ENCODE measurements around the gene SYNPO. TPM values are rescaled to one million over a fixed set of nuclear protein-coding genes. Genes with fewer than 3 reads are reported as not detected.

The SYNPO gene
- total RNA-seq, 2 experiments from 2014 or later = 0.10 to 0.14 TPM

DNA sequence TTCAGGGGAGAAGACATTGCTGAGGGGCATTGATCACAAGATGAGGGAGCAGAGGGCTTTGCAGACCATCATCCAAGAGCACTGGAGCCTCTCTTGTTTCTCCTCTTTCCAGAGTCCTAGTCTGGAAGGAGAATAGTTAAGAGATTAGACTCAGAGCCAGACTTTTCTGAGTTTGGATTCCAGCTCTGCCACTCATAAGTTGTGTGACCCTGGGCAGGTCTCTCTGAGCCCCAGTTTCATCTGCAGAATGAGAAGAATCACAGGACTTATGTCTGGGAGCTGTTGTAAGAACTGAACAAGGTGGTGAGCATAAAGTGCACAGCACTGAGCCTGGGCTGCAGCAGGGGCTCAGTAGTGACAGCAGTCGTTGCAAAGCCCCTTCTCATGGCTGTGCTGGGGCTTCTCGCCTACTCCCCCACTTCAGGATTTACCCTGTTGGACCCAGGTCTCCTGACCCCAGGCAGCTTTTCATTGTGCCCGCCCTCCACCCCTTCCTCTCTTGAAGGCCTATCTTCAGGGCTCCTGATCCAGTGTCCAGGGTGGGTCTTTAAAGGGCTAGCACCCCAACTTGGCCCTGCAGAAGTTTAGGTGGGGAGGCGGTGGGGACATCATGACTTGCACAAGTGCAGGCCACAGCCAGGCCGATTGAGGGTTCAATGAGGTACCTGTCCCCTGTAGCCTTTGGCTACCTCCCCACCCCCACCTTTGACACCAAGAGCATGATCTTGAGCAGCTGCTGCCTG lies 1.5 kb downstream of the SYNPO start:
- Mint-ChIP-seq H3K27ac (no peak overlapping the region), H3K27me3 (peaks cover 5% of the 10 kb centered on the region), H3K36me3 (no peaks in the 10 kb centered on the region), H3K4me3 (no peak overlapping the region), H3K9me3 (no peaks in the 10 kb centered on the region), H3K4me1 (ENCODE audit: low read depth) (no peaks in the 10 kb centered on the region)
- no peak for DNase-seq
- intact Hi-C loops (cut with micrococcal nuclease) = no loop called here
- CTCF ChIA-PET = no interaction called here
- POLR2A ChIA-PET = no interaction called here

DNA sequence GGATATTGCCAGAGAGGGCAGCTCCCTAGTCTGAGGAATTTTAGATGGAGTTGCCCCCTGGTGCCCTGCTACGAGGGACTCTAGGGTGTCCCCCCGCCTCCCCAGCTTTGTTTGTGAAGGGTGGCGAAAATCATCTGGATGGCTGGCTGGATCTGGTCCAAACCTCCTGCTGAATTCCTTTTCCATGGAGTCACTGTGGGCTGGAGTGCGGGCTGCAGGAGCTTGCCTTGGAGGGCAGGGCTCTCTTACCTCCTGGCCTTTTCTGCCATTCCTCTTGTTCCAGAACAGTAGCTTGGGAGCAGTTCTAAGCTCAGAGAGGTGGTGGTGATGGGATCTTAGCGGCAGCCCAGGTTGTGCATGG lies 2.1 kb downstream of the SYNPO start:
- DNase-seq = no peak
- Mint-ChIP-seq H3K36me3 (no peaks in the 10 kb centered on the region), H3K4me1 (ENCODE audit: low read depth) (no peaks in the 10 kb centered on the region), H3K9me3 (no peaks in the 10 kb centered on the region), H3K4me3 (no peak overlapping the region), H3K27me3 (peaks cover 3% of the 10 kb centered on the region), H3K27ac (no peak overlapping the region)
- POLR2A ChIA-PET = no interaction called here
- intact Hi-C loops (cut with micrococcal nuclease) = no loop called here
- CTCF ChIA-PET = no interaction called here

DNA sequence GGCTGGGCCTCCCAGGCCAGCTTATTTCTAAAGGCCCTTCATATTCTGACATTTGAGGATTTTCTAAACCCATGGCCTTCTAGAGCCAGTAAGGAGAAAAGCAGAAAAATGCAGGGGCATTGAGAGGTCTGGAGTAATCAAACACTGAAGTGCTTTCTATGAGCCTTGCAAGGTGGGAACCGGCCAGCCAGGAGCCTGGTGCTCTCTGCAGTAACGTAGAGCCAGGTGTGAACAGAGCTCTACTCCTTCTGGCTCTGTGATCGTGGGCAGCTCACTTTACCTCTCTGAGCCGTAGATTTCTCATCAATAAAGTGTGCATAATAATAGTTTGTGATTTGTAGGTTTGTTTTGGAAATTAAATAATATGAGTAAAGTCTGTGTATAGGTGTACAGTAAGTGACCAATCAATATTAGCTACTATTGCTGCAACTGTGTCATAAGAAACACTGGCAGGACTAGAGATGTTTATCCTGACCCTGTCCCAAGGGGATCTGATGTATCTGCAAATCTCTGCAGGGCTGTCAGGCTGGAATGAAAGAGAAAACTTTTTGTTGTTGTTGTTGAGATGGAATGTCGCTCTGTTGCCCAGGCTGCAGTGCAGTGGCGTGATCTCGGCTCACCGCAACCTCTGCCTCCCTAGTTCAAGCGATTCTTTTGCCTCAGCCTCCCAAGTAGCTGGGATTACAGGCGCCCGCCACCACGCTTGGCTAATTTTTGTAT lies 2.7 kb downstream of the SYNPO start:
- H3K27me3 Mint-ChIP-seq = peaks cover under 1% of the 10 kb centered on the region
- no peak overlapping the region for H3K4me3 Mint-ChIP-seq
- intact Hi-C loops (cut with micrococcal nuclease) = no loop called here
- no peaks in the 10 kb centered on the region for H3K36me3 Mint-ChIP-seq
- no peaks in the 10 kb centered on the region for H3K9me3 Mint-ChIP-seq
- POLR2A ChIA-PET = no interaction called here
- H3K27ac Mint-ChIP-seq = no peak overlapping the region
- no peak for DNase-seq
- H3K4me1 Mint-ChIP-seq (ENCODE audit: low read depth) = no peaks in the 10 kb centered on the region
- CTCF ChIA-PET = no interaction called here

DNA sequence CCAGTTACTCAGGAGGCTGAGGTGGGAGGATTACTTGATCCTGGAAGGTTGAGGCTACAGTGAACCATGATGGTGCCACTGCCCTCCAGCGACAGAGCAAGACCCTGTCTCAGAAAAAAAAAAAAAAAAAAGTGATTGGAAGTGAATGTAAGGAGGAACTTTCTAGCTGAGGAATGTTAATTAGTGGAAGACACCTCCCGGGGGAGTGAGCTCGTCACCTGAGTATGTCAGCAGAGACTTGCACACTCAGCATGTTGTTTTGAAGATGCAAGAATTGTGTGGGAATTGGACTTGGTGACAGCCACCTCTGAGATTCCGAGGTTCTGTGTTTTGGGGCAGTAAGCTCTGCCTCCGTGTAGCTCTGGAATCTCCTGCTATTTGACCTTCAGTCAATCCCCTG lies 3.6 kb downstream of the SYNPO start:
- ChIA-PET CTCF (interaction anchor here (0.7 kb wide), 1 partner anchor 85 kb away, joined by 3 read pairs; no protein-coding TSS in a partner anchor), POLR2A (no interaction called here)
- H3K4me1 Mint-ChIP-seq (ENCODE audit: low read depth) = no peaks in the 10 kb centered on the region
- intact Hi-C loops (cut with micrococcal nuclease) = no loop called here
- no peak for DNase-seq
- no peak overlapping the region for H3K4me3 Mint-ChIP-seq
- no peaks in the 10 kb centered on the region for H3K9me3 Mint-ChIP-seq
- no peaks in the 10 kb centered on the region for H3K36me3 Mint-ChIP-seq
- H3K27ac Mint-ChIP-seq = no peak overlapping the region
- no peaks in the 10 kb centered on the region for H3K27me3 Mint-ChIP-seq

DNA sequence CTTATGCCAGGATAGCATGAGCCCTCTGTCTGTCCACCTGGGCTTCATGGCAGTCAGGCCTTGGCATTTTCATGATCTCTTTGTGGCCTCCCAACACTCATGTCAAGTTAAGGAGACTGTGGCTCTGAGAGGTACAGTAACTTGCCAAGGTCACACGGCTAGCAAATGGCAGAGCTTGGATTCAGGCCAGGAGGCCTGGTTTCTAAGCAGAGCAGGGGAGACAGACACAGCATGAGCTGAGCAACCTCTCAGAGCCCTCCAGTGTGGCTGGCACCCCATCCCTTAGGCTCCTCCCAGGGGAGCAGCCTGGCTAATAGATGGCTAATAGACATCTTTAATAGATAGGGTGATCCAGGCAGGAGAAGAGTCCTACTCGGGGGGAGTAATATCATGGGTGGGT lies 4.1 kb downstream of the SYNPO start:
- intact Hi-C loops (cut with micrococcal nuclease) = no loop called here
- ChIA-PET POLR2A (no interaction called here), CTCF (interaction anchor here (0.7 kb wide), 1 partner anchor 85 kb away, joined by 3 read pairs; no protein-coding TSS in a partner anchor)
- no peak overlapping the region for H3K27ac Mint-ChIP-seq
- H3K27me3 Mint-ChIP-seq = no peaks in the 10 kb centered on the region
- no peaks in the 10 kb centered on the region for H3K9me3 Mint-ChIP-seq
- no peak overlapping the region for H3K4me3 Mint-ChIP-seq
- no peak for DNase-seq
- no peaks in the 10 kb centered on the region for H3K4me1 Mint-ChIP-seq (ENCODE audit: low read depth)
- H3K36me3 Mint-ChIP-seq = no peaks in the 10 kb centered on the region

DNA sequence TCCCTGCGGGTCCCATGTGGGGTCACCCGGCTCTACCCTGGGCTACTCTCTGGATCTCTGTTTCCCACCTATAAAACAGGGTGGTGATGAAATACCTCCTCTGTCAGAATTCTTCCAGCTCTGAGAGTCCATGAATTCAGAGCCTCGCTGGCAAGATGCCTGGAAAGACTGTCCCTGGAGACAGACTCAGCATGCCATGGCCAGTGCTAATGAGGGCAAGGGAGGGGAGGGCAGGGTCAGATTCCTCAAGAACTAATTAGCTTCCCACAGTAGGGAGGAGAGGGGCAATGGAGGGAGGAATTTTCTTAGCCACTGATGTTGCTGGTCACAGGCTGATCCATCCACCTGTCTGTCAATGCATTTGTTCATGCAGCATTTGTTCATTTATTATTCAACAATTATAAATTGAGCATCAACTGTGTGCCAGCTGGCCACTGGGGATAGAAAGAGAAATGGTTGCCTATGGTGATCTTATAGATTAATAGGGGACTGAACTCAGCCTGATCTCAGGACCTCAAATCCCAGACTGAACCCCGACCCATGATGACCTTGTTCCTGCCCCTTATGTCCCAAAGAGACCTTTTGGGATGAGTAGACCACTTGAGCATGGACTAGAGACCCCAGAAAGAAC lies 4.7 kb downstream of the SYNPO start:
- Mint-ChIP-seq H3K4me3 (no peak overlapping the region), H3K9me3 (no peaks in the 10 kb centered on the region), H3K4me1 (ENCODE audit: low read depth) (no peaks in the 10 kb centered on the region), H3K27ac (no peak overlapping the region), H3K27me3 (no peaks in the 10 kb centered on the region), H3K36me3 (no peaks in the 10 kb centered on the region)
- ChIA-PET CTCF (no interaction called here), POLR2A (no interaction called here)
- DNase-seq = no peak
- intact Hi-C loops (cut with micrococcal nuclease) = no loop called here

DNA sequence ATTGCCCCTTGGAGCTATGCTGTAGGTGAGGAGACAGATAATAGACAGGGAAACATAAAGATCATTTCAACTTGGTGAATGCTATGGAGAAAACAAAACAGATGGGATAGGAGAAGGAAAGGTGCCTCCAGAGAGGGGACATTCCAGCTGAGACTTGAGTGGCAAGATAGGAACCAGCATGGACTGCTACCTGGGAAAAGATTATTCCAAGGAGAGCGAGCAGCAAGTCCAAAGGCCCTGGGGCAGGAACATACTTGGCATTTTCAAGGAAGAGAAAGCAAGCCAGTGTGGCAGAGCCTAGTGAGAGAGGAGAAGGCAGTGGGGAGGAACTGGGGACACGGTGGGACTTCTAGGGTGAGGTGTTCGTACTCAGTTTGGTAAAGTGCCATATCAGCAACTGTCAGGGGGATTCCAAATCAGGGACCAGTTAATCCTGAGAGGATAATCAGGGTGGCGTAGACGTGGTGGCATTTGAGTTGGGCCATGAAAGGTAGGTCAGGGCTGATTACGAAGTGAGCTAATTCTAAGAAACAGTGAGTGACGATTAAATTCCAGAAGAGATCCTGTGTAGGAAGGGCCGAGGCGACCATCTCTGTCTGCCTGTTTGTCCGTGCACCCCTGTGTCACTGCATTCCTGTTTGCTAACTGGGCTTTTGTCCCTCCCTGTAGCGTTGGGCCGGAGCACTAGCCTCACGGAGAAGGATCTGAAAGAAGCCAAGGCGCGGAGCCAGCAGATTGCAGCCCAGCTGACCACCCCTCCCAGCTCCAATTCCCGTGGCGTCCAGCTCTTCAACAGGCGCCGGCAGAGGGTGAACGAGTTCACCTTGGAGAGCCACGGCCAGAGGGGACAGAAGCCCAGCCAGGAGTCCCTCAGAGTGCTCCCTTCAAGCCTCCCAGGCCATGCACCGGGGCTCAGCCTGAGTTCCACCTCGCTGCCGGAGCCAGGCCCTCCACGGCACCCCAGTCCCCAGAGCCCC lies 7.1 kb downstream of the SYNPO start:
- intact Hi-C loops (cut with micrococcal nuclease) = no loop called here
- ChIA-PET POLR2A (no interaction called here), CTCF (interaction anchor here (1.3 kb wide), 1 partner anchor 87 kb away, joined by 3 read pairs; no protein-coding TSS in a partner anchor)
- Mint-ChIP-seq H3K27ac (no peak overlapping the region), H3K27me3 (no peaks in the 10 kb centered on the region), H3K4me1 (ENCODE audit: low read depth) (no peaks in the 10 kb centered on the region), H3K36me3 (no peaks in the 10 kb centered on the region), H3K4me3 (no peak overlapping the region), H3K9me3 (no peaks in the 10 kb centered on the region)
- no peak for DNase-seq

DNA sequence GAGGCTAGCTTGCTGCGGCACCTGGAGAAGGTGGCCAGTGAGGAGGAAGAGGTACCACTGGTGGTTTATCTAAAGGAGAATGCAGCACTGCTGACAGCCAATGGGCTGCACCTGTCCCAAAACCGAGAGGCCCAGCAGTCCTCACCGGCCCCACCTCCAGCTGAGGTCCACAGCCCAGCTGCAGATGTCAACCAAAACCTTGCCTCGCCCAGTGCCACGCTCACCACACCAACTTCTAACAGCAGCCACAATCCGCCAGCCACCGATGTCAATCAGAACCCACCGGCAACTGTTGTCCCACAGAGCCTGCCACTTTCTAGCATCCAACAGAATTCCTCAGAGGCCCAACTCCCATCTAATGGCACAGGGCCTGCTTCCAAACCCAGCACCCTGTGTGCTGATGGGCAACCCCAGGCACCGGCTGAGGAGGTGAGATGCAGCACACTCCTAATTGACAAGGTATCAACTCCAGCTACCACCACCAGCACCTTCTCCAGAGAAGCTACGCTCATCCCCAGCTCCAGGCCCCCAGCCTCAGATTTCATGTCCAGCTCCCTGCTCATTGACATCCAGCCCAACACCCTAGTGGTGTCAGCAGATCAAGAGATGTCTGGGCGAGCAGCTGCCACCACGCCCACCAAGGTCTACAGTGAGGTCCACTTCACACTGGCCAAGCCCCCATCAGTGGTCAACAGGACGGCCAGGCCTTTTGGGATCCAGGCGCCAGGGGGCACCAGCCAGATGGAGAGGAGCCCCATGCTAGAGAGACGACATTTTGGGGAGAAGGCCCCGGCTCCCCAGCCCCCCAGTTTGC lies 8.0 kb downstream of the SYNPO start:
- Mint-ChIP-seq H3K4me3 (no peak overlapping the region), H3K27ac (no peak overlapping the region), H3K36me3 (no peaks in the 10 kb centered on the region), H3K27me3 (no peaks in the 10 kb centered on the region), H3K9me3 (no peaks in the 10 kb centered on the region), H3K4me1 (ENCODE audit: low read depth) (no peaks in the 10 kb centered on the region)
- DNase-seq = no peak
- intact Hi-C loops (cut with micrococcal nuclease) = no loop called here
- ChIA-PET CTCF (no interaction called here), POLR2A (interaction anchor here (0.7 kb wide), 1 partner anchor 528 kb away, joined by 3 read pairs; no protein-coding TSS in a partner anchor)

DNA sequence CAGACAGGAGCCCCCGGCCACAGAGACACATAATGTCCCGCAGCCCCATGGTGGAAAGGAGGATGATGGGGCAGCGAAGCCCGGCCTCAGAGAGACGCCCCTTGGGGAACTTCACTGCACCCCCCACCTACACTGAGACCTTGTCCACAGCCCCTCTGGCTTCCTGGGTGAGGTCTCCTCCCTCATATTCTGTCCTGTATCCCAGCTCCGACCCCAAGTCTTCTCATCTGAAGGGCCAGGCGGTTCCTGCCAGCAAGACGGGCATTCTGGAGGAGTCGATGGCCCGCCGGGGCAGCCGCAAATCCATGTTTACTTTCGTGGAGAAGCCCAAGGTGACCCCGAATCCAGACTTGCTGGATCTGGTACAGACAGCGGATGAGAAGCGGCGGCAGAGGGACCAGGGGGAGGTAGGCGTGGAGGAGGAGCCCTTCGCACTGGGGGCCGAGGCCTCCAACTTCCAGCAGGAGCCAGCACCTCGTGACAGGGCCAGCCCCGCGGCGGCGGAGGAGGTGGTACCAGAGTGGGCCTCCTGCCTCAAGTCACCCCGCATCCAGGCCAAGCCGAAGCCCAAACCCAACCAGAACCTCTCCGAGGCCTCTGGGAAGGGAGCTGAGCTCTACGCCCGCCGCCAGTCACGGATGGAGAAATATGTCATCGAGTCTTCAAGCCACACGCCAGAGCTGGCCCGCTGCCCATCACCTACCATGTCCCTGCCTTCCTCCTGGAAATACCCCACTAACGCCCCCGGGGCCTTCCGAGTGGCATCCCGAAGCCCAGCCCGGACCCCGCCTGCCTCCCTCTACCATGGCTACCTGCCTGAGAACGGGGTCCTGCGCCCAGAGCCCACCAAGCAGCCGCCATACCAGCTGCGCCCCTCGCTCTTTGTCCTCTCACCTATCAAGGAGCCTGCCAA lies 8.9 kb downstream of the SYNPO start:
- H3K27ac Mint-ChIP-seq = no peak overlapping the region
- H3K27me3 Mint-ChIP-seq = no peaks in the 10 kb centered on the region
- no peak for DNase-seq
- ChIA-PET POLR2A (no interaction called here), CTCF (no interaction called here)
- H3K36me3 Mint-ChIP-seq = no peaks in the 10 kb centered on the region
- intact Hi-C loops (cut with micrococcal nuclease) = no loop called here
- H3K4me3 Mint-ChIP-seq = no peak overlapping the region
- H3K9me3 Mint-ChIP-seq = no peaks in the 10 kb centered on the region
- no peaks in the 10 kb centered on the region for H3K4me1 Mint-ChIP-seq (ENCODE audit: low read depth)

DNA sequence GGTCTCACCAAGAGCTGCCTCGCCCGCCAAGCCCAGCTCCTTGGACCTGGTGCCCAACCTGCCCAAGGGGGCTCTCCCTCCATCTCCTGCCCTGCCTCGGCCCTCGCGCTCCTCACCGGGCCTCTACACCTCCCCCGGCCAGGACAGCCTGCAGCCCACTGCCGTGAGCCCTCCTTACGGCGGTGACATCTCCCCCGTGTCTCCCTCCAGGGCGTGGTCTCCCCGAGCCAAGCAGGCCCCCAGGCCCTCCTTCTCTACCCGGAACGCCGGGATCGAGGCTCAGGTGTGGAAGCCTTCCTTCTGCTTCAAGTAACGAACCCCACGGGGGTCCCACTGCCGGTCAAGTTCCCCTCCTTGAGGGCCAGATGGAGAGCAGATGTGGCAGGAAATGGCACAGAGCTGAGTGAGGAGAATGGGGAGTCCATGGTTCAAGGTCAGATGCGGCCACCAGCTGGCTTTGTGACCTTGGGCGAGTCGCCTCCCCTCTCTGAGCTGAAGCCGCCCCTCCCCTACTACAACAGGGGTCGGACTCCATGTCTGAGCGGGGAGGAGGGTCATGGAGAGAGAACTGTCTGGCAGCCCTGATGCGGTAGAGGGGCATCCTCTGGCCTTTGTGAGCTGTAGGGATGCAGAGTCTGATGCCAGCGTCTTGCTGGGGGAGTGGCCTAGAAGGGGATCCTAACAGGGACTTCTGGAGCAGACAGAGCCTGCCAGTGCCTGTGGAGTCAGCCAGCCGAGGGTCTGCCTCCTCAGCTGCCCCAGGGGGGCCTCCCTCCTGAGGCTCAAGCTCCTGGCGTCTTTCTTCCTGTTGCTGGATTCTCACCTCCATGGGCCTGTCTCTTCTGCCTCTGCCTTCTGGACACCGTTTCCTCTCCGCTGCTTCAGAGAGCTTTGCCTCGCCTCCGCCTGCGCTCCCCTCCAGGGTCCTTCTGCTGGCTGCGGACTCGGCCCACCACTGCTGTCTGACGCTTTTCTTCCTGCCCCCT lies 9.9 kb downstream of the SYNPO start:
- intact Hi-C loops (cut with micrococcal nuclease) = no loop called here
- Mint-ChIP-seq H3K27ac (no peak overlapping the region), H3K4me3 (no peak overlapping the region), H3K4me1 (ENCODE audit: low read depth) (no peaks in the 10 kb centered on the region), H3K27me3 (no peaks in the 10 kb centered on the region), H3K36me3 (no peaks in the 10 kb centered on the region), H3K9me3 (no peaks in the 10 kb centered on the region)
- DNase-seq = no peak
- ChIA-PET POLR2A (no interaction called here), CTCF (interaction anchor here (0.6 kb wide), 1 partner anchor 191 kb away, joined by 3 read pairs; no protein-coding TSS in a partner anchor)

Measured in activated CD4-positive, alpha-beta memory T cell treated with anti-CD3 and anti-CD28 coated beads for 36 hours (primary cell).